B cell (primary cell): ENCODE measurements around the gene NTHL1. TPM values are rescaled to one million over a fixed set of nuclear protein-coding genes. Genes with fewer than 3 reads are reported as not detected.

Experiments
- ATAC-seq: fragments of 200-7000 bp; cut with Tn5 transposase; one replicate; pipeline ENCODE4 v1.10.0; 2021; ENCODE audit warnings: low read depth, mild to moderate bottlenecking, moderate number of reproducible peaks, moderate library complexity
- CTCF ChIA-PET: fragments of 350-600 bp; sonication (Branson Sonifier 250); formaldehyde crosslinking; loops from one replicate; lab custom pipeline; 2021; ENCODE audit warnings: antibody characterized with exemption, inconsistent platforms; lab: Charles Lee
- POLR2A ChIA-PET: fragments of 350-600 bp; sonication (Branson Sonifier 250); formaldehyde crosslinking; loops from one replicate; lab custom pipeline; 2021; ENCODE audit warnings: antibody characterized with exemption; lab: Charles Lee
- DNase-seq: peaks from one replicate; pipeline ENCODE4 v3.0.0; 2013
- H2AFZ ChIP-seq: 2 replicates; pipeline ENCODE4 v1.6.1; 2012; ENCODE audit warnings: mild to moderate bottlenecking, low read depth, low read length; ENCODE audit not compliant: insufficient read depth, poor library complexity, severe bottlenecking
- H3K27ac ChIP-seq, 2 donors: 1 replicate in 1 of 2; 2 replicates in 1 of 2; pipeline ENCODE4 v1.5.1; 2012 to 2013; ENCODE audit warnings: low read length in 2 of 2, mild to moderate bottlenecking in 2 of 2, moderate library complexity in 1 of 2
- H3K27me3 ChIP-seq, 4 experiments: fragments of 200-600 bp in 1 of 4; sonication (generic) in 1 of 4; replicated peaks in 1 of 4; 1 replicate in 2 of 4; 2 replicates in 2 of 4; pipeline versions ENCODE4 v1.6.1 to v1.7.0; 2013 to 2016; ENCODE audit warnings: low read length in 3 of 4, mild to moderate bottlenecking in 2 of 4, mixed read lengths in 1 of 4, moderate library complexity in 1 of 4; ENCODE audit not compliant: insufficient read depth in 4 of 4, control insufficient read depth in 3 of 4; ENCODE audit errors: control extremely low read depth in 1 of 4
- H3K36me3 ChIP-seq, 2 experiments: replicated peaks in 1 of 2; 1 replicate in 1 of 2; 2 replicates in 1 of 2; pipeline versions ENCODE4 v1.6.1 to v1.7.1; 2013; ENCODE audit warnings: low read length in 1 of 2; ENCODE audit not compliant: insufficient read depth in 2 of 2, control insufficient read depth in 1 of 2; ENCODE audit errors: control extremely low read depth in 1 of 2, extremely low read depth in 1 of 2
- H3K4me1 ChIP-seq, 2 donors: fragments of 200-600 bp in 1 of 2; sonication (generic) in 1 of 2; 1 replicate in 1 of 2; 2 replicates in 1 of 2; pipeline versions ENCODE4 v1.5.1 to v1.6.1; 2013 to 2017; ENCODE audit warnings: low read length in 2 of 2; ENCODE audit not compliant: control insufficient read depth in 2 of 2, insufficient read depth in 2 of 2
- H3K4me2 ChIP-seq: replicated peaks from 2 replicates; pipeline ENCODE3; 2012; ENCODE audit warnings: mild to moderate bottlenecking, low read depth, low read length; ENCODE audit not compliant: poor library complexity, severe bottlenecking
- H3K4me3 ChIP-seq, 5 experiments: fragments of 200-600 bp in 1 of 5; sonication (generic) in 1 of 5; 1 replicate in 3 of 5; 2 replicates in 2 of 5; pipeline versions ENCODE4 v1.5.1 to v1.7.0; 2011 to 2016; ENCODE audit warnings: low read length in 4 of 5, mild to moderate bottlenecking in 4 of 5, low read depth in 2 of 5, control low read depth in 1 of 5, moderate library complexity in 1 of 5; ENCODE audit not compliant: insufficient read depth in 1 of 5; ENCODE audit errors: control extremely low read depth in 1 of 5, extremely low read depth in 1 of 5
- H3K79me2 ChIP-seq: fragments of 200-600 bp; sonication (generic); one replicate; pipeline ENCODE4 v1.6.0; 2016; ENCODE audit warnings: low read length; ENCODE audit not compliant: control insufficient read depth, insufficient read depth
- H3K9ac ChIP-seq: fragments of 200-600 bp; sonication (generic); 2 replicates; pipeline ENCODE4 v1.6.1; 2017; ENCODE audit warnings: mild to moderate bottlenecking, low read length, moderate library complexity
- H3K9me3 ChIP-seq, 3 donors: one replicate each; pipeline versions ENCODE4 v1.6.1 to v1.7.1; 2013; ENCODE audit warnings: low read length in 2 of 3; ENCODE audit not compliant: control insufficient read depth in 2 of 3, insufficient read depth in 1 of 3; ENCODE audit errors: control extremely low read depth in 1 of 3
- H4K20me1 ChIP-seq: 2 replicates; pipeline ENCODE4 v1.6.0; 2012; ENCODE audit warnings: mild to moderate bottlenecking, low read length; ENCODE audit not compliant: insufficient read depth, control insufficient read depth, poor library complexity, severe bottlenecking
- H3K27ac Mint-ChIP-seq: one replicate; pipeline ENCODE4 v1.8.0; 2021; ENCODE audit warnings: mixed read lengths
- H3K27me3 Mint-ChIP-seq: one replicate; pipeline ENCODE4 v1.8.0; 2021; ENCODE audit warnings: mixed read lengths
- H3K4me1 Mint-ChIP-seq: one replicate; pipeline ENCODE4 v1.8.0; 2021; ENCODE audit warnings: mixed read lengths
- H3K4me3 Mint-ChIP-seq: one replicate; pipeline ENCODE4 v1.8.0; 2021; ENCODE audit warnings: mixed read lengths
- H3K9me3 Mint-ChIP-seq: one replicate; pipeline ENCODE4 v1.8.0; 2022; ENCODE audit warnings: mixed read lengths; ENCODE audit not compliant: insufficient read depth
- EZH2 ChIP-seq: IDR thresholded peaks from 2 replicates; pipeline ENCODE4 v1.6.1; 2012; ENCODE audit warnings: borderline replicate concordance, low read depth, mild to moderate bottlenecking, moderate library complexity, low read length; ENCODE audit not compliant: insufficient read depth, poor library complexity, severe bottlenecking
- WGBS: methylation state at CpG from one replicate; pipeline ENCODE4 v1.1.5; 2013; ENCODE audit warnings: missing lambda C conversion rate; ENCODE audit not compliant: insufficient coverage; 5-methylcytosine and 5-hydroxymethylcytosine counted together
- intact Hi-C: fragments of 100-400 bp; cut with micrococcal nuclease; formaldehyde crosslinking; loops from one replicate; pipeline ENCODE4 v1.10.0; 2022
- polyA plus RNA-seq: library from polyadenylated mRNA; depleted of rRNA; stranded (reverse); fragments of >200 nt; gene quantifications from 2 replicates; pipeline ENCODE4 v1.2.3, GENCODE V29; 2012
- total RNA-seq, 2 donors: library from RNA; stranded (reverse); fragments of 120-200 nt in 1 of 2; gene quantifications; 1 replicate in 1 of 2; 2 replicates in 1 of 2; pipeline versions ENCODE4 v1.2.3 to v1.2.4, GENCODE V29; 2013 to 2022
- TF ChIP-seq, protein P1 (sequence below): fragments of 200-600 bp; IDR thresholded peaks from one replicate; pipeline ENCODE4 v1.8.0; 2022; ENCODE audit warnings: antibody characterized with exemption, mild to moderate bottlenecking

Gene NTHL1
- total and polyA plus RNA-seq, 2 donors (not counting 1 experiment from before 2014, with no cell fraction given): 17.5 to 27.6 TPM

DNA sequence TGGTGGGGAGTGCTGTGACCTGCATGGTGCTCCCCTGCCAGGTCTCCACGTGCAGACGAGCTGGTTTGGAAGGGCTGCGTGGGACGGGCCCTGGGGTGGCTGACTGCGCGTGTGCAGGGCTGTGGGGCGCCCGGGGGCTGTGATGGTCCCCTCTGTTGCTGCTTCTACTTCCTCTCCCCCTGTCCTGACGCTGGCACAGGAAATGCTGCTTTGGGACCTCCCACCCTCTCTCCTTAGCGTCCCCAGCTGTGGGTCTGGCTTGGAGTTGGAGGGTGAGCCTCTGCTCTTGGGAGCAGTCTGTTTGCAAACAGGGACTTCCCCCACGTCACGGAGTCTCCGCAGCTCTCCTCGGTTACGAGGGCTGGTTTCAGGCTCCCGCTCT, 35.3 kb upstream of the NTHL1 start:
- Mint-ChIP-seq H3K4me3 (no peak overlapping the region), H3K27ac (no peak overlapping the region), H3K9me3 (no peaks in the 10 kb centered on the region), H3K4me1 (peaks cover 7% of the 10 kb centered on the region), H3K27me3 (no peaks in the 10 kb centered on the region)
- peaks cover 0 to 44% of the 10 kb centered on the region in 2 experiments for H3K36me3 ChIP-seq
- no peaks in the 10 kb centered on the region for H4K20me1 ChIP-seq
- H3K4me2 ChIP-seq: no peak overlapping the region
- intact Hi-C loops: no loop called here
- H3K79me2 ChIP-seq: no peaks in the 10 kb centered on the region
- ChIA-PET POLR2A (no interaction called here), CTCF (no interaction called here)
- H3K9me3 ChIP-seq: no peaks in the 10 kb centered on the region
- no peak overlapping the region for H2AFZ ChIP-seq
- no peaks in the 10 kb centered on the region for H3K27me3 ChIP-seq
- H3K27ac ChIP-seq: no peak overlapping the region
- WGBS: 67% methylated on average over 13 of the region's 16 CpGs
- ATAC-seq (no peak), DNase-seq (no peak)
- H3K9ac ChIP-seq: no peak overlapping the region
- TF ChIP-seq, protein P1, sequence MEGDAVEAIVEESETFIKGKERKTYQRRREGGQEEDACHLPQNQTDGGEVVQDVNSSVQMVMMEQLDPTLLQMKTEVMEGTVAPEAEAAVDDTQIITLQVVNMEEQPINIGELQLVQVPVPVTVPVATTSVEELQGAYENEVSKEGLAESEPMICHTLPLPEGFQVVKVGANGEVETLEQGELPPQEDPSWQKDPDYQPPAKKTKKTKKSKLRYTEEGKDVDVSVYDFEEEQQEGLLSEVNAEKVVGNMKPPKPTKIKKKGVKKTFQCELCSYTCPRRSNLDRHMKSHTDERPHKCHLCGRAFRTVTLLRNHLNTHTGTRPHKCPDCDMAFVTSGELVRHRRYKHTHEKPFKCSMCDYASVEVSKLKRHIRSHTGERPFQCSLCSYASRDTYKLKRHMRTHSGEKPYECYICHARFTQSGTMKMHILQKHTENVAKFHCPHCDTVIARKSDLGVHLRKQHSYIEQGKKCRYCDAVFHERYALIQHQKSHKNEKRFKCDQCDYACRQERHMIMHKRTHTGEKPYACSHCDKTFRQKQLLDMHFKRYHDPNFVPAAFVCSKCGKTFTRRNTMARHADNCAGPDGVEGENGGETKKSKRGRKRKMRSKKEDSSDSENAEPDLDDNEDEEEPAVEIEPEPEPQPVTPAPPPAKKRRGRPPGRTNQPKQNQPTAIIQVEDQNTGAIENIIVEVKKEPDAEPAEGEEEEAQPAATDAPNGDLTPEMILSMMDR: no peak
- TF ChIP-seq EZH2: no peak
- peaks cover 0 to 15% of the 10 kb centered on the region in 2 donors for H3K4me1 ChIP-seq
- H3K4me3 ChIP-seq: no peak overlapping the region

DNA sequence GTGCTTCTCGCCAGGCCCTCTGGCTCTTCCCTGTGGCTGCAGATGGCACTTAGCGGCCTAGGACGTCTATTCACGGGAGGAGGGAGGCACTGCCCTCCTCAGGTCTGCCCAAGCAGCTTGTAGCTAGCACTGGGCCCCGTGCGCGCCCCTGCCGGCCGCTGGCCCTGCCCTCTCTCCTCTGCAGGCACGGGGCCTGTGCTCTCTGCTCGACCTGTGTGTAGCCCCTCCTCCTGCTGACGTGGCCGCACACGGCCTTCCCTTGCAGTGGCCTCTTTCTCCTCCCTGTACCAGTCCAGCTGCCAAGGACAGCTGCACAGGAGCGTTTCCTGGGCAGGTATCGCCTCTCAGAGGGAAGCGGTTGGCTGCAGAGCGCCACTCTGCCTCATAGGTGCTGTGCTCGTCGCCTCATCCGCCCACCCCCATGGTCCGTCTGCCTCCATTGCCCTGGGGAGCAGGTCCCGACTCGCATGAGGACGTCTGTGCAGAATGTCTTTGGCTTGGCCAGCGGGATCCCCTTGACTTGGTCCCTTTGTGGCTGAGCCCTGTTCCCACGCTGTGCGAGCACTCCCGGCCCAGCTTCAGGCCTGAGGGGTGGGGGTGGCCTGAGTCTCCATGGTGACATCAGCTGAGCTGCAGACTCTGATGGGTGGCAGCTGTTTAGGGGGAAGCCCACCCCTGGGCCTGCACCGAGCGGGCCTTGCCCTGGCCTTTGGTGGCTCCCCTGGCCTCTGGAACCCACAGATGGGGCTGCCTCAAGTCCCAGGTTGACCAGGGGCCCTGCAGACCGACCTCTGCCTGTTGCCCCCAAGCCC, 34.7 kb upstream of the NTHL1 start:
- 96% methylated on average over 32 of the region's 32 CpGs for WGBS
- no peak for DNase-seq
- CTCF ChIA-PET: no interaction called here
- intact Hi-C loops: no loop called here
- Histone ChIP-seq H3K9me3 (no peaks in the 10 kb centered on the region), H3K4me1 (peaks cover 0 to 12% of the 10 kb centered on the region in 2 donors), H3K4me3 (no peak overlapping the region), H3K27me3 (no peaks in the 10 kb centered on the region), H3K79me2 (no peaks in the 10 kb centered on the region), H4K20me1 (no peaks in the 10 kb centered on the region), H3K27ac (no peak overlapping the region), H3K4me2 (no peak overlapping the region), H2AFZ (no peak overlapping the region), H3K9ac (no peak overlapping the region), H3K36me3 (peaks cover 0 to 40% of the 10 kb centered on the region in 2 experiments)
- Mint-ChIP-seq H3K4me3 (no peak overlapping the region), H3K27ac (no peak overlapping the region), H3K27me3 (no peaks in the 10 kb centered on the region), H3K9me3 (no peaks in the 10 kb centered on the region), H3K4me1 (peaks cover 7% of the 10 kb centered on the region)
- TF ChIP-seq EZH2: no peak
- TF ChIP-seq, protein P1: no peak
- POLR2A ChIA-PET: no interaction called here
- ATAC-seq: no peak
